Stomach (tissue), 4 donors: Measurements from ENCODE around the gene CAPN2.

Source experiments
- CTCF ChIP-seq, 7 experiments: fragments of 450-650 bp in 4 of 7; fragments of 200-600 bp in 3 of 7; sonication (generic) in 3 of 7; IDR thresholded peaks; one replicate each; pipeline ENCODE4 v1.5.1; 2016 to 2019; ENCODE audit warnings: antibody characterized with exemption in 7 of 7, control low read depth in 2 of 7, mild to moderate bottlenecking in 1 of 7
- POLR2AphosphoS5 ChIP-seq, 3 donors: sonication (generic); formaldehyde crosslinking; IDR thresholded peaks; one replicate each; pipeline ENCODE4 v1.6.1; 2016; ENCODE audit warnings: antibody characterized with exemption in 3 of 3

DNA sequence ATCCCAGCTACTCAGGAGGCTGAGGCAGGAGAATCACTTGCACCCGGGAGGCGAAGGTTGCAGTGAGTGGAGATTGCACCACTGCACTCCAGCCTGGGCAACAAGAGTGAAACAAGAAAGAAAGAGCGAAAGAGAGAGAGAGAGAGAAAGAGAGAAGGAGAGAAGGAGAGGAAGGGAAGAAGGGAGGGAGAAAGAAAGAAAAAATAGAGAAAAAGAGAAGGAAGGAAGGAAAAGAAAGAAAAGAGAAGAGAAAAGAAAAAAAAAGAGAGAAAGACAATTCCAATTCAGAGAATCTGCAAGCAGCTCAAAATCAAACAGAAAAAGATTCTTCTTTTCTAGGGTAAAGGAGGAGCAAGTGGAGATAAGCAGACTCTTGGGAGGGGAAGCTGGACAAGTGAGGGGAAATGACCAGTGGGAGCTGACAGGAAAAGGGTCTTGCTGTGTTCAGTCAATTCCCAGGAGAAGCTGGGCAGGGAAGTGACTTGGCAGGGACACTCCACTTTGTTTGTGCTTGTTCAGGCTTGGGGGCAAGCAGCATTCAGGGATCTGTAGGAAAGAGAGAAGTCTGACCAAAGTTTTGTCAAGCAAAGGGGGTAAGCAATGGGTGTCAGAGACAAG lies 3.6 kb upstream of the CAPN2 start:
- no peak for TF ChIP-seq POLR2AphosphoS5 (IDR thresholded peaks at IDR 0.05)
- TF ChIP-seq CTCF (IDR thresholded peaks at IDR 0.05), result no peak
